ENCODE data around the gene PPTC7.
"Not testable (repeated sequence)": the region's sequence is repeated elsewhere in the genome, so short reads cannot be mapped to it uniquely, and the experiment has no call there.

The PPTC7 gene, protein sequence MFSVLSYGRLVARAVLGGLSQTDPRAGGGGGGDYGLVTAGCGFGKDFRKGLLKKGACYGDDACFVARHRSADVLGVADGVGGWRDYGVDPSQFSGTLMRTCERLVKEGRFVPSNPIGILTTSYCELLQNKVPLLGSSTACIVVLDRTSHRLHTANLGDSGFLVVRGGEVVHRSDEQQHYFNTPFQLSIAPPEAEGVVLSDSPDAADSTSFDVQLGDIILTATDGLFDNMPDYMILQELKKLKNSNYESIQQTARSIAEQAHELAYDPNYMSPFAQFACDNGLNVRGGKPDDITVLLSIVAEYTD

DNA sequence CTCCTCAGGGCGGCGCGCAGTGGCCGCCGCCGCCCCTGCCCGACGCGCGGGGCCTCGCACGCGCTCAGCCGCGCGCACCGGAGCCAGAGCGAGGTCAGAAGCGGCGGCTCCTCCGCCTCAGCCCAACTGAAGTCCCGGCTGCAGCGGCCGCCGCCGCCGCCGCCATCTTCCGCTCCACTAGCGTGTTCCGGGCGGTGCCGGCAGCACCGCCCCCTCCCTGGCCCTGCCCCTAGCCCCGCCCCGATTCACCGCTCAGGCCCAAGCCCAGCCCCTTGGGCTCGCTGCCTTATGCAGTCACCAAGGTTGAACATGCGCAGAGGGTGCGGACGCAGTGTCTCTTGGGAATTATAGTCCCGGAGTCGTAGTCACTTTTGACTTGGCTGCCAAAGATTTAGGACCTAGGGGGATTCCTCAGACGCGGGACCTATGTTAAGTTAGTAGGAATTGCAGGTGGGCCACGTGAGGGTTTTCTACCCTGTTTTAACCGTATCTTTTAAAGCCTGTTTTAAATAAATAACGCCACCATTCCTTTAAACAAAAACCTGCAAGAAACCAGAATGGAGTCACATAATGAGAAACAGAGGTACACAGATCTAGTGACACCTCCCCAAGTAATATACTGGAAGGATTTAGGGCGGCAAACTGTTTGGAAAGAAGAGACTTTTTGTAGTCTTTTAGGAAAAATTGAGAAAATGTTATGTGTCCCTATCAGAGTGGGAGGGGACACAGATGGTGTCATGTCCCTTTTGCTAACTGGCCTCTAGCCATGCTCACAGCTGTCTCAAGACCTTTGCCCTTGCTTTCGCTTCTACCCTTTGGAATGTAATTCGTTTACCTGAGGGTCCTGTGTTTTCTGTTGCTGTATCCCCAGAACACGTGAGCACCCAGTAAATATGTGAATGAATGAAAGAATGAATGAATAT lies at the start of gene PPTC7:
Gene PPTC7, minus strand, starts transcription at position 182 of the 923 bp plus-strand sequence. CDS start 287 bp downstream, outside the sequence.
- DNase-seq (ENCODE audit: low read depth) = peak; percentile 87

DNA sequence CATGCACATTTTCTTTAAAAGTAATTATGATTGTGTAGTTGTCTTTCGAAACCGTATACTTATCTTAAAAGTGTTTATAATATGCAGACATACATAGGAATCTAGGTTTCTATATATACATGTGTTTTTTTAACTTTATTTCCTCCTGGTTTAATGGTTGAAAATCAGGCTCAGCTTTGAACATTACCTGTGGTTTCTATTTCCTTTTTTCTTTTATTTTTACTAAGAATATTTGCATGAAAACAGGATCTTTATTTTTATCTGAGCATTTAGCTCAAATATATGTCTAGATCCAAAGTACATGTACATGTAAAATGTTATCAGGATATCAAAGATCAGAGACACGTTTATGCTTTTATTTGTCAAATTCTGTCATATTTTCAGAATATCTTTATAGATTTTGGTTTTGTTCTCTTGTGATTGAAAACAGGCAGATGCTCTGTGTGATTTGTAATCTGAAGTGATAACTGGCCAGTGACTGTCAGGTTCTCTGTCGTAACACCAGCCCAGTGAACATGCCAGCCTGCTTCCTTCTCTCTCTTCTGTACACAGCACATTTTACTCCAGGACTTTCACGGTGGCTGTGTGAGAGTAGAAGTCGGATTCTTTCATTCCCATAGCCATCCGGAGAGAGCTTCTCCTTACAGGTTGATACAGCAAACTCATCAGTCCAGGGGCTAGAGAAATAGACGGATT lies 44.5 kb upstream of the PPTC7 start:
- DNase-seq (ENCODE audit: low read depth) = no peak

DNA sequence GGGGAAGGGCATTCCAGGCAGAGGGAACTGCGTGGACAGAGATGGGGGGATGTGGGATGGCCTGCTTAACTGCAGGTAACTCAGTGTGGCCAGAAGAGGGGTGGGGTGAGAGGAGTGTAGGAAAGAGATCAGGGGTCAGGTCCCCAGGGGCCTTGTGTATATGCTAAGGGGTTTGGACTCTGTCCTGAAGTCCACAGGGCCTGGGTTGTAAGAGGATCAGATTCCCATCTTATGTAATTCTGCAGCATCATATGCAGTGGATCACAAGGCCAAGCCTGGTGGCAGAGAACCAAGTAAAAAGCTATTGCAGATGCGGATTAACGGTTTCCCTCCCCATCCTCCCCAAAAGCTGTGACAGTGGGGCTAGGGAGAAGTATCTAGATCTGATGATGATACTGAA lies 39.5 kb upstream of the PPTC7 start:
- no peak for DNase-seq (ENCODE audit: low read depth)

DNA sequence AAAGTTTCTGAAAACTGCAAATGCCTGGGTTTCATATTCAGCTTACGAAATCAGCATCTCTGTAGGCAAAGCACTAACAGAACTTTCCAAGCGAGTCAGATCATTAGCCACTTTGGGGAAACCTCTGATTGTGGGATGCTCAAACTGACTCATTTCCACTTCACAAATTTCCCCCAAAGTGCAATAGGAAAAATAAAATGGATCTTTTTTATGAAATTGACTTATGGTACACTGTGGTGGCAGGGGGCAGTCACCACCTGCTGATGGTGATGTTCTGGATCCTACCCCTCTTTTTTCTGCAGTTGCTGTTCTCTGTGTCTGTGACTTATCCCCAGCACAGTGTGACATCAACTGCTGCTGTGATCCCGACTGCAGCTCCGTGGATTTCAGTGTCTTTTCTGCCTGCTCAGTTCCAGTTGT lies 36.4 kb upstream of the PPTC7 start:
- no peak for DNase-seq (ENCODE audit: low read depth)

DNA sequence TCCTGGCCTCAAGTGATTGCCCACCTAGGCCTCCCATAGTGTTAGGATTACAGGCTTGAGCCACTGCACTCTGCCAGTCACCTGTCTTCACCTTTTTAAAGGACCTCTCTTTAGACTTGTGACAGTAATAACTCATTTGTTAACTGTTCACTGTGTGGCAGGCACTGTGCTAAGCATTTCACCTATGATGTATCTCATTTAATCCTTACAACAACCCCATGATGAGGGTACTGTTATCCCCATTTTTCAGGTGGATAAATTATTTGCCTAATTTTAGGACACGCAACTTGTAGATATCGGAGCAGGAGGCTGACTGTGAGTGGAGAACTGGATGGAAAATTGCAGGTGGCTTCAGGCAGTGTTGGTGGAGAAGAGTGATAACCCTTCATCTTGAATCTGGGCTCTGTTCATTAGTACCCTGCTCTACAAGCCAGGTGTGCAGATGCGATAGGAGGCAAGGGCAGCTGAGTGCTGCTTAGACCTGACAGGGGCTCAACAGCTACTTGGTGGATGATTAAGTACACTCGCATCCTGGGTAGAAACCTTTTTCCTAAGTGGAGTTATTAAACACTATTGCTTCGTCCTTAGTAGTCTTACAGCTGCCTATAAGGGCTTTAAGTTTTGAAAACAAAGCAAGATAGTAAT lies 33.5 kb upstream of the PPTC7 start:
- DNase-seq (ENCODE audit: low read depth) = no peak

DNA sequence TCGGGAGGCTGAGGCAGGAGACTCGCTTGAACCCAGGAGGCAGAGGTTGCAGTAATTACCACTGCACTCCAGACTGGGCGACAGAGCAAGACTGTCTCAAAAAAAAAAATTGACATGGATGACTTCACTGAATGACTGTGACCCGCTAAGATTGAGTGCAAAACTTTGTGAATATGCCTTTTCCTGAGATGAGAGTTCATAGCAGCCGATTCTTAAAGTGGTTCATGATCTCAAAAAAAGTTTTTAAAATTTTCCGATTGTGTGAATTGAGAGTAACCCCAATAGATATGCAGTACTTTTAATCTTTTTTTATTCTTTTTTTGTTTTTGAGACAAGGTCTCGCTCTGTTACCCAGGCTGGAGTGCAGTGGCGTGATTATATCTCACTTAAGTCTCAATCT lies 32.1 kb upstream of the PPTC7 start:
- DNase-seq (ENCODE audit: low read depth) = no peak

DNA sequence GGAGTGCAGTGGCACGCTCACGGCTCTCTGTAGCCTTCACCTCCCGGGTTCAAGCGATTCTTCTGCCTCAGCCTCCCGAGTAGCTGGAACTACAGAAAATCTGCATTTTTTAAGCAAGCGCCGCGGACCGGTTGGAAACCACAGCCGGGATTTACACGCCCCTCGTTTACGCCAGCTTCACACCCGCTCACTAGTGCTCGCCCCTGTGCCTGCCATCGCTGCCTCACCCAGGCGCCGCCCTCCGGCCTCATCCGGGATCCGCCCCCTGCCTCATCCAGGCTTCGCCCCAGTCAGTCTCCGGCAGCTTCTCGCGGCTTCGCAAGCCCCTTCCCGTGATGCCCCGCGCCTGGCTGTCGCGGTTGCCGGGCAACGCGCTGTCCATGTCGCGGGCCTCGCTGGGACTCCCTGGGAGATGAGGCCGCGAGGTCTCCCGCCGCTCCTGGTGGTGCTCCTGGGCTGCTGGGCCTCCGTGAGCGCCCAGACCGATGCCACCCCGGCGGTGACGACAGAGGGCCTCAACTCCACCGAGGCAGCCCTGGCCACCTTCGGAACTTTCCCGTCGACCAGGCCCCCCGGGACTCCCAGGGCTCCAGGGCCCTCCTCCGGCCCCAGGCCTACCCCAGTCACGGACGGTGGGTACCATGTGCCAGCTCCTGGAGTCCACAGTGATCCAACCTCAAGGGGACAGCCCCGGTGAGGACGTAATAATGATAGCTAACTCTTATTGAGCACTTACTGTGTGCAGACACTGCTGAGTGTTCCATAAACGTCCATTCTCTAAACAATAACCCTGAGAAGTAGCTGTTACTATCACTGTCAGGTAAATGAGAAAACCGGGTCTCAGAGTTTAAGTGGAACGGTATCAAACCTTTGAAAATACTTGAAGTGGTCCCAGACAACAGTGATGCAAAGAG lies 30.9 kb upstream of the PPTC7 start, which contains the start of gene TCTN1:
Gene TCTN1, plus strand, starts transcription at position 359 of the 914 bp plus-strand sequence. Its CDS starts 54 bp downstream, at position 413.
- DNase-seq (ENCODE audit: low read depth) = peak; percentile 86

DNA sequence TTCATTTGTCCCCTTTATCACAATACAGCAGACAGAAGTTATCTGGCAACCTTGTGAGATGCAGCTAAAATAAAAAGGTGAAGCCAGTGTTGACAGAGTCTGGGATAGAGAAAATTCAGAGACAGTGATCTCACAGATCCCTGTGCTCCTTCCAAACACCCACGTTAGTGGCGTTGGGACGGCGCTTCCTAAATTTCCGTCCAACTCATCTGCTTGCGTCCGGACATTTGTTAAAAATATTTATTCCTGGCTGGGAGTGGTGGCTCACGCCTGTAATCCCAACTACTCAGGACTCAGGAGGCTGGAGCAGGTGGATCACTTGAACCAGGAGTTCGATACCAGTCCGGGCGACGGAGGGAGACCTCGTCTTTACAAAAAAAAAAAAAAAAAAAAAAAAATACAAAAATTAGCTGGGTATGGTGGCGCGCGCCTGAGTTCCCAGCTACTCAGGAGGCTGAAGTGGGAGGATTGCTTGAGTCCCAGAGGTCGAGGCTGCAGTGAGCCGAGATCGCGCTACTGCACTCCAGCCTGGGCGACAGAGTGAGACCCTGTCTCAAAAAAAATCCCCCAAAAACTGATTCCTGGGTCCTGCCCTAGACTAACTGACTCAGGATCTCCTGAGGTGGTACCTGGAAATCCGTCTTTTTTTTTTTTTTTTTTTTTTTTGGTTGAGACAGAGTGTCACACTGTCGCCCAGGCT lies 30.1 kb upstream of the PPTC7 start:
- DNase-seq (ENCODE audit: low read depth) = no peak

DNA sequence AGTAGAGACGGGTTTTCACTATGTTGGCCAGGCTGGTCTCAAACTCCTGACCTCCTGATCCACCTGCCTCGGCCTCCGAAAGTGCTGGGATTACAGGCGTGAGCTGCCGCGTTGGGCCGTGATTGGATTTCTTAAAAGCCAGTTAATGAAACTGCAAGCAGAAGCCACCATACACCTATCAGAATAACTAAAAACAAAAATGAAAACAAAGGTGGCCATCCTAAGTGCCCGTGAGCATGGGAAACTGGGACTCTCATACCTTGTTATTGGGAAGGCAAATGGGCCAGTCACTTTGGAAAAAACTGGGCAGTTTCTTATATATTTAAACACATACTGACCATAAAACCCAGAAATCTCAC lies 23.1 kb upstream of the PPTC7 start:
- DNase-seq (ENCODE audit: low read depth) = no peak

DNA sequence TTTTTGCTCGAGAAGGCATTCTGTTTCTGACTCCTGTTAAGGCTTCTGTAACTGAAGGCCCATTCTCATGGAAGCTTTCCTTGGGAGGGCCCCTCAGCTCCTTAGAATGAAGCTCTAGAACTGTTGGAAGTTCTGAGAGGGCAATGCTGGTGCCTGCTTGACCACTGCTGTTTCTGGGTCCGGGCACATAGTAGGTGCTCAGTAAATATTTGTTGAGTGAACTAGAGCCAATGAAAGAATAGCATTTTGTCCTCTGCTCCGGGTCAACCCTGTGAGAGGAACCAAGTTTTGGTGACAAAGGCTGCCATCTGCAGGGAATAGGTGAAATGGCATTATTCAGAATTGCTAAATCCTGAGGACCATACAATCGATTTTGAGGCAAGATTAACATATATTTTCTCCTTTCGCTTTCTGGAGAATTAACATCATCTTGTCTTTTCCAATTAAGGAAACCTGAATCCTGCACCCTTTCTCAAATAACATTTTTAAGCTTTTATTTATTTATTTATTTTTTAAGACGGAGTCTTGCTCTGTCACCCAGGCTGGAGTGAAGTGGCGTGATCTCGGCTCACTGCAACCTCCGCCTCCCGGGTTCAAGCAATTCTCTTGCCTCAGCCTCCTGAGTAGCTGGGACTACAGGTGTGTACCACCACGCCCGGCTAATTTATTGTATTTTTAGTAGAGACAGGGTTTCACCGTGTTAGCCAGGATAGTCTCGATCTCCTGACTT lies 19.1 kb upstream of the PPTC7 start:
- DNase-seq (ENCODE audit: low read depth) = not testable (repeated sequence)

DNA sequence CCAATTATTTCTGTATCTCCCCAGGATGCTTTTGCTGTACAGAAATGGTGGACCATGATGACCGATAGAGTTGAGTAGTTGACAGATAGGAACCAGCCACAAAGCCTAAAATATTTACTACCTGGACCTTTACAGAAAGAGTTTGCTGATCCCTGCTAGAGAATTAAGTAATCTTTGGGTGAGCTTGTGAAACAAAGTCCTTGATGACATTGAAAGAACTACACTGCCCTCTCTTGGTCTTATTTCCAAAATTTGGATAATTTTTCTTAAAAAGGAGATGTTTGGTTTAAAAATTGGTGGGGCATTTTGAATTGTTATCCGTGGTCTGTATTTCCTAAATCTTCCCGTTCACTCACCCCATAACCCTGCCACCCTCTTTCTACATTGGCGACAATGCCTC lies 17.1 kb upstream of the PPTC7 start:
- no peak for DNase-seq (ENCODE audit: low read depth)

DNA sequence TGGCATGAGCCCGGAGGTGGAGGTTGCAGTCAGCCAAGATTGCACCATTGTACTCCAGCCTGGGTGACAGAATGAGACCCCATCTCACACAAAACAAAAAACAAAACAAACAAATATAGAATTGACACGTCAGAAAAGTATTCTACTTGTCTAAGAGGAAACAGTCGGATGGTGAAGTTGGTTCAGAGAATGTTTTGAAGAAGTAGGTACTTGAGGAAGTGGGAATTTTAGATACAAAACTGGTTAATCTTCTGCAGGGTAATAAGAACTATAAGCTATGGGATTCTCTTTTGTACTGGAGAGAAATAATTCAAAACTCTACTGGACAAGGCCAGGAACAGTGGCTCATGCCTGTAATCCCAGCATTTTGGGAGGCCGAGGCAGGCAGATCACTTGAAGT lies 16.2 kb upstream of the PPTC7 start:
- DNase-seq (ENCODE audit: low read depth) = no peak

DNA sequence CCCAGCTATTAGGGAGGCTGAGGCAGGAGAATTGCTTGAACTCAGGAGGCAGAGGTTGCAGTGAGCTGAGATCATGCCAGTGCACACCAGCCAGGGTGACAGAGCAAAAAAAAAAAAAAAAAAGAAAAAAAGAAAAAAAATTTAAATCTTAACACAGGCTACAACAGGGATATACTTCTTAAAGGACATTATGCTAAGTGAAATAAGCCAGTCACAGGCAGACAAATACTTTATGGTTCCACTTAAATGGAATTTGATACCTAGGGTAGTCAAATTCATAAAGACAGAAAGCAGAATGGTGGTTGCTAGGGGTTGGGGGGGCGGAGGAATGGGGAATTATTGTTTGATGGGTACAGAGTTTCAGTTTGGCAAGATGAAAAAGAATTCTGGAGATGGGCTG lies 14.8 kb upstream of the PPTC7 start:
- no peak for DNase-seq (ENCODE audit: low read depth)

DNA sequence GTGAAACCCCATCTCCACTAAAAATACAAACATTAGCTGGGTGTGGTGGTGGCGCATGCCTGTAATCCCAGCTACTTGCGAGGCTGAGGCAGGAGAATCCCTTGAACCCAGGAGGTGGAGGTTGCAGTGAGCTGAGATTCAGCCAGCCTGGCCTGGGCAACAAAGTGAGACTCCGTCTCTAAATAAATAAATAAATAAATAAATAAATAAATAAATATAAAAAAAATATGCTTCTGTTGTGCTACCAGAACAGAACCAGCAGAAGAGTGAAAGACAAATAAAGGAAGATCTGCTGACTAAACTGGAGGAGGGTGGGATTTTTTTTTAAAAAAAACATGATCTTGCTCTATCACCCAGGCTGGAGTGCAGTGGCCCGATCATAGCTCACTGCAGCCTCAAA lies 9.8 kb upstream of the PPTC7 start:
- DNase-seq (ENCODE audit: low read depth) = not testable (repeated sequence)

DNA sequence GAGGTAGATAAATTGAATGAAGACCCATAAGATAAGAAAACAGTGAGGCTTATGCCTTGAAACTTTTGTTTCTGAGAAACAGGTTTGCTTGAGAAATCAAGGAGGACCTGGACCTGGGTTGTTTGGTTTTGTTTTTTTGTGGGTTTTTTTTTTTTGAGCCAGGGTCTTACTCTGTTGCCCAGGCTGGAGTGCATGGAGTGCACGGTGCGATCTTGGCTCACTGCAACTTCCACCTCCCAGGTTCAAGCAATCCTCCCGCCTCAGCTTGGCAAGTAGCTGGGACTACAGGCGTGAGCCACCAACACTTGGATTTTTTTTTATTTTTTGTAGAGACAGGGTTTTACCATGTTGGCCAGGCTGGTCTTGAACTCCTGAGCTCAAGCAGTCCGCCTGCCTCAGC lies 9.0 kb upstream of the PPTC7 start:
- DNase-seq (ENCODE audit: low read depth) = no peak

DNA sequence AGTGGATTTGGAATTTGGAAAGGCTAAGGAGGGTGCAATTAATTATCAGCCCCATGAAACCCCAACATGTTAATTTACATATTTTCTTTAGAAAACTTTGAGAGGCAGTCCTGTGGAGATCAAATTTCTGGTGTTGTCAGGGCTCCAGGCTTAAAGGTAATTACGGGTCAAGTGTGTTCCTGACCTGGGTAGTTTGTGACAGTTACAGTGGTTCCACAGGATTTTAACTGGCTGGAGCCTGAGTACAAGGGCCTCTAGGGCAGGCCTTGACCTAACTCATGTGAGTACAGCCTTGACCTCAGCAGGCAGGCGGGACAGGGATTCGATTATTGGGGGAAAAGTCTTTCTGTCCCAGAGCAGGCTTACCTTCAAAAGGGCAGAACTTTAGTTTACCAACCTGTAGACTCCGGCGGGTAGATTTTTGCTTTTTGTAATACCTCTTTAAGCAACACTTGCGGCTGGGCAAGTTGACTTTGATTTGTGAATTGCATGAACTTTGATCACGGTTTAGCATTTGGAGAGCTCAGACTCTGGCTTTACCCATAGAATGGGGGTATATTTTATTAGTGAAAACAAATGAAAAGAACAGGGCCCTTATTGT lies 8.4 kb upstream of the PPTC7 start:
- DNase-seq (ENCODE audit: low read depth) = no peak

DNA sequence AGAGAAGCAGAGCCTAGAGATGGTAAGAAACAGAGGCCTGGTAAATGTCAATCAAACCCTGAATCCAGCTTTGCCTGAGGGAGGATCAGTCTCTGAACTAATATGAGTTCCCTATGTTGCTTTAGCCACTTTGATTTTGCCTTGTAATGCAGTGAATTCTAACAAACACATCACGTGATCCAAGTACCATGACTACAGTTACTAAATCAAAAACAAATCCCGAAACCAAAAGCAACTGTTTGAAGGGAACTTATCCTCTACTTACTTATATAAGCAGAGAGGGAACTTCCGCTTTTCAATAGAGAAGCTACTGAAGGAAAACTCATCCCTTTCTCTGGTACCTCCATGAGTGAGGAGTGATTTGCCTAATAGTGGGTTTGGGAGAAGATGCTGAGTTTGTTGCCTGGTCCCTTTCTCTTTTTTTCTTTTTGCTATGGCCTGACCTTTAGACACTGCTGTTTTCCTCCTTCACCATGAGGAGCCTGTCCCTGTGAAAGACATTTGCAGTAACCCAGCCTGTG lies 7.7 kb upstream of the PPTC7 start:
- DNase-seq (ENCODE audit: low read depth) = no peak

DNA sequence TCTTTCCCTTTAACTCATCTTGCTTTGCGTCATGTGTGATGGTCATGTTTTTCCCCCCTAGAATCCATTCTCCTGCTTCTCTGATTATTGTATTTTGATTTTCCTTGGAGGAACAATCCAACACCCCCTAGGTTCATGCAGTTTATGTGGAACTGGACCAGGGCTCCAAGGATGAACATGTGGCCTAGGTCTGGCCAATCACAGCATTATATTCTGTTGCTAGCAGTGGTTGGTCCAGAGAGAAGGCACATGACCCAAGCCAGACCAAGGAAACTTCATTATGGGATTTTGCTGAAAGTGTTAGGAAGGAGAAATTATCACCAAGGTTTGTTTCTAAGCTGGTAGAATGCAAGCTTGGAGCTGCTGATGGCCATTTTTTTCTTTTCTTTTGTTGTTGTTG lies 6.9 kb upstream of the PPTC7 start:
- DNase-seq (ENCODE audit: low read depth) = no peak

DNA sequence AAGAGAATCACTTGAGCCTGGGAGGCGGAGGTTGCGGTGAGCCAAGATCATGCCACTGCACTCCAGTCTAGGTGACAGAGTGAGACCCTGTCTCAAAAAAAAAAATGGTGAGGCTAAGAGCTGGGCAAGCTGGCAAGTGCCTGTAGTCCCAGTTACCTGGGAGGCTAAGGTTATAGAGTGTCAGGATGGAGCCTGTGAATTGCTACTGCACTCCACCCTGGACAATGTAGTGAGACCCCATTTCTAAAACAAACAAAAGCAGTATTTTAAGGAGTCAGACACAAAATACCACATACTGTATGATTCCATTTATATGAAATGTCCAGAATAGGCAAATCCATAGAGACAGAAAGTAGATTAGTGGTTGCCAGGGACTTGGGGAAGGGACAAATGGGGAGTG lies 4.0 kb upstream of the PPTC7 start:
- DNase-seq (ENCODE audit: low read depth) = not testable (repeated sequence)

Data from stimulated activated CD8-positive, alpha-beta memory T cell treated with anti-CD3 and anti-CD28 coated beads, Interleukin-15, amount 100 ng/mL, for 24 hours (primary cell).